GM19463 (cell line): Measurements from ENCODE around the gene EPS8.

Experiments used
- ATAC-seq: cut with Tn5 transposase; IDR thresholded peaks from one replicate; pipeline ENCODE4 v1.9.1; 2021; ENCODE audit warnings: mild to moderate bottlenecking, moderate library complexity; ENCODE audit not compliant: unreplicated experiment

The EPS8 gene

DNA sequence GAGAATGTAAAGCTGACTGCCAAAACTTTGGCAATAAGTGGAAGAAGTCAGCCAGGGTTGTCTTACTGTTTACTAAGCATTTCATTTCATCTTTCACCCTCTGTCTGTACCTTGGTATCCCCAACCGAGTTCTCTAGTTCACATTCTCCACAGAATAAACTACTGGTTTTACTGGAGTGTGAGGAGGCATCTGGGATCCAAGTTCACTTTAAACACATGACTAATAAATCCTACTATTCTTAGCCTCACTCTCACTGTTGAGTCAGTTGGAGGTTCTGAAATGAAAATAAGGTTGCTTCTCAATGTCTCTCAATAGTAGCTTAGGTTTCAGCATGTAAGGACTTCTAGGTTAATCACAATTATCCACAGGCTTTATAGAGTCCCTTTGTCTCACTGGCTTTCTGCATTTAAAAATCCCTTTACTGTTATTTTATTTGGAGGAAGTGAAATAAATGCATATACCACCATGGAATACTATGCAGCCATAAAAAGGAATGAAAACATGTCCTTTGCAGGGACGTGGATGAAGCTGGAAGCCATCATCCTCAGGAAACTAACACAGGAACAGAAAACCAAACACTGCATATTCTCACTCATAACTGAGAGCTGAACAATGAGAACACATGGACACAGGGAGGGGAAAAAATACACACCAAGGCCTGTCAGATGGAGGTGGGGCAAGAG lies 95.8 kb downstream of the EPS8 start:
- no peak for ATAC-seq

DNA sequence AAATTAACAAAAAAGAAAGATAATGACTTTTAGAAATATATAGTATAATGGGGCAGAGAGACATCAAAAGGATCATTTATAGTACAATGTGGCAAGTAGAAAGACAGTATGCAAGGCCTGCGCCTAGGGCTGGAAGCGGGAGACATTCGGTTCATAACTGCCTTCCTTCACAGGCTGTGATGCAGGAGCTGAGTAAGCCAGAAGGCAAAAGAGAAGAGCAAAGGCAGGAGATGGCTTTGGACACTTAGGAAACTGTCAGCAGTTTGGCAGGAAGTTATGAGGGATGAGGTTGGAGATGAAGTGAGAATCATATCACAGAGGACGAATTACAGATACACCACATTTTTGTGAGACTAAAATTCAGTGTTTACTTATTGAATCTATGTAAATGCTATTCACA lies 97.8 kb downstream of the EPS8 start:
- no peak for ATAC-seq

DNA sequence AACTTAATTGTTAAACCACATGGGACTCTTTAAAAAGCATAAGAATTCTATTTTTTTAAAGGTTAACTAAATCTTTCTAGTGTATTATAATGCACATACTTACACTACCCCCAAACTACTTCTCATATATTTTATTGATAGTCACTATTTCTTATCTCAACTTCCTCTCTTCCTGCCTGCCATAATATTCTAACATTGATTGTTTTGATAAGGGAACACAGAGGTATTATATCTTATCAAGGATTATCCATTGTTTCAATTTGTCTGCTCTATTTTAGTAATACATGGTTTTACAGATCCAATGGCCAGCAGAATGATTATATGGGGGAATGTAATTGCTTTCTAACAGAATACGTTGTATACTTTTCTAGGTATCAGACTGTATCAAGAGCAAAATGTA lies 98.9 kb downstream of the EPS8 start:
- no peak for ATAC-seq

DNA sequence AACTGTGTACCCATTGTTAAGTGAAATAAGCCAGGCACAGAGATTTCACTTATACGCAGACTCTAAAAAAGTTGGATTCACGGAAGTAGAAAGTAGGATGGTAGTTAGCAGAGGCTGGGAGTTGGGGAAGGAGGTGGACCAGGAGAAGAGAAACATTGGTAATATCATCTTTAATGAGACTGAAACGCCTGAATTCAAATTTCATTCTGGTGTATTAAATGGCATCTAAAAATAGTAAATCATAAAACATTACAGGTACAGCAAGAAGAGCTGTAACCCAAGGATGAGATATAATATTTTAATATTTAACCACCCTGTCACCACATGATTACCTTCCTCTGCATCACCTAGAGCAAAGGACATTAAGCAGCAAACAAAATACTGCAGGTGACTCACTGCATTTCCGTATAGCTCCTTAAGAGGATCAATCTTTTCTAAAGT lies 99.4 kb downstream of the EPS8 start:
- no peak for ATAC-seq

DNA sequence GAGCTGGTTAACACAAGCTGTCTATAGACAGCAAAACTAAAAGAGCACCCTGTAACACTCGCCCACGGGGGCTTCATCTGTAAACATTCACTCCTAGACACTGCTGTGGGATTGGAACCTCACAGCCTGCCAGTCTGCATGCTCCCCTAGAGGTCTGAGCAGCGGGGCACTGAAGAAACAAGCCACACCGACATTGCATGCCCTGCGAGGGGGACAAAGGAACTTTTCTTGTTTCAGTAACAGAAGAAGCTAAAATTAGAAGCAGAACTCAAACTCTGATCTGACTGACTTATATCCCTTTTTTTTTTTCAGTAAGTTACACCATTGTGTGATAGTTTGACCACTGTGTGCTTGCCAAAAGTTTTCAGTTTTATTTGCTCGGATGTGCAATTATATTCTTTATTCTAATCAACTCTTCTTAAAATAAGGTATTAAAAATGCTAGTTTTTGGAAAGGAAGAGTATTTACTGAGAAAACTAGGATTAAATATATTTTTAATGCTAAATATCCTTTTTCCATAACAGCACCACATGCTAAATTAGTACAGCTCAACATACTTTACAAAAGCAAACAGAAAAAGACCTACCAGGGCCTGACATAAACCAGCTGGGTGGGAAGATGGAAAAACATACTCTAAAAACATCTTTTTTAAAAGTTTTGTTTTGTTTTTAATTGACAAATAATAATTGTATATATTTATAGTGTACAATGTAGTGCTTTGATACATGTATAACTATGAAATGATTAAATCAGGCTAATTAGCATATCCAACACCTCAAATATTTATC lies 100.2 kb downstream of the EPS8 start:
- ATAC-seq, result peak; percentile 69

DNA sequence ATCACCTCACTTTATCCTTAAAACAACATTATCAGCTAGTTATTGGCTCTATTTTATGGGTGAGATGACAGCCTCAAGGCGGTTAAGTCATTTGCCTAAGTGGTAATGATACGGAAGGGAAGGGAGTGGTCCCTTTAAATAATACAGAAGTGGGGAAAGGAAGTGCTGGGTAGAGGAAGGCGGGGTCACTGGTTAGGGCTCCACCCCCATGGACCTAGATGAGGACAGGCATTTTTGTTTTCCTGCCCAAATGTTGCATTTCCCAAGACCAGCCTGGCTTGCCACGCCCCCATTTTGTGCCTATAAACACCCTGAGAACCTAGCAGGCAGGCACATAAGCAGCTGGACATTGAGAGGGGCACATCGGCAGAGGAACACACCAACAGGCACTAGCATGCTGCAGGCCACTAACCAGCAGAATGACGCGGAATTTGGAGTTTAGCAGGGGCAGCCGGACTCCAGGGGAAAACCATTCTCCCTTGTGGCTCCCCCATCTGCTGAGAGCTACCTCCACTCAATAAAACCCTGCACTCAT lies 100.9 kb downstream of the EPS8 start:
- peak; percentile 39 for ATAC-seq

DNA sequence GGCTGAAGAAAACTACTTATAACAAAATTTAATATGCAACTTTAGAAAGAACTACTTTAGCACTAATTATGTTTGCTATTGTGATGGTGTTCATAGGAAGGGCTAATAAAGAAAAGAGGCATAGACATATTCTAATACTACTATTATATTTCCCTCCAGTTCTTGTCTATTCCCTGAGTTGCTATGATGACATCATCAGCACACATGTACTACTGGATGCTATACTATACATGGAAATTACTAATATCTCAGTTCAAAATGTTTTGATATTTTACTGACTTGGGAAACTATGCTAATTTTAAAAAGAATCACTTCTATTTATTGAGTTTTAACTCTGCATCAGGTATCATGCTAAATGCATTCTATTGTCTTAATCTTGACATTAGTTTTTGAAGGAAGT lies 101.6 kb downstream of the EPS8 start:
- no peak for ATAC-seq

DNA sequence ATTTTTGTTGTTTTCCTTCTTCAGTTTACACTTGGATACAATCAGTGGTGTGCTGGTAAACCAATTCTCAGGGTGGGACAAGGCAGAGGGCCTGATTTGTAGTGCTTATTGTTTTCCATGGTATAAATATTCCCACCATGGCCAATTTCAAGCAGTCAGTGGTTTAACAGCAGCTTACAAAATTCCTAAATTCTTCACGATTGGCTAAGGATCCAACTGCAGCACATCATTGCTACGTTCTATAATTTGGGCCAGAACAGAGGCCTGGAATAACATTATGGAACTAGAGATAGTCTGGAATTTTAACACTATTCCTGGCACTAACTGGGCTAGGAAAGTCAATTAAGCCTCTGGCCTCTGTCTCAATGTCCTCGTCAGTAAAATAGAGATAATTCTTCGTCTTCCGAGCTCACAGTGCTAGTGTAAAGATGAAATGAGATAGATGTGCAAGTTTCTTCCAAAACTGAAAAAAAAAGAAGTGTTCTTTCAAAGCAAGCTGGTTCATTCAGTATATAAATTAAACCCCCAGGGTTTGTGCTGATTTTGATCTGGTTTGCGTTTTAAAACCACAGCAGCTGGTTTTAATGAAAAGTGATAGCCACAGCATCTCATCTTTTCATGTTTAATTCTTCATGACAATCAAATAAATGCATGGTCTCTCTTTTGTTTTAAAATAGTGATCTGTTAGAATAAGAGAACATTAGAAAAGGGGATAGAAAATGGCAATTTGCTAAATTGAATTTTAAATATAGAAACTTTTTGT lies 104.1 kb downstream of the EPS8 start:
- no peak for ATAC-seq

DNA sequence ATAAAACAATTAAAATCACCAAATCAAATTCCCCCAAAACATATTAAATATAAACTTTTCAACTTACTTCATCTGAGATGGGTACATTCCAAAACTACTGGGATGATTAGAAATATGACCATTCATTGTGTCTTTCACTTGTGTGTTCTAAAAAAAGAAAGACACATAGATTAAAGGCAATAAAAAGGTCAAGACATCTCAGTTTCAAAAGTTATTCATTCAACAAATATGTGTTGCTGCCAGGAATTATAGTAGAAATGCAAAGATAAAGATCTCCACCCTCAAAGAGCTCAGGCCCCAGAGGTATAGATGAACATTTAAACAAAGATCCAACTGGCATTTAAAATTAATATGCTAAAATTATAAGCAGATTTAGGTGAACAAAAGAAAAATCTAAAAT lies 106.4 kb downstream of the EPS8 start:
- ATAC-seq, result no peak

DNA sequence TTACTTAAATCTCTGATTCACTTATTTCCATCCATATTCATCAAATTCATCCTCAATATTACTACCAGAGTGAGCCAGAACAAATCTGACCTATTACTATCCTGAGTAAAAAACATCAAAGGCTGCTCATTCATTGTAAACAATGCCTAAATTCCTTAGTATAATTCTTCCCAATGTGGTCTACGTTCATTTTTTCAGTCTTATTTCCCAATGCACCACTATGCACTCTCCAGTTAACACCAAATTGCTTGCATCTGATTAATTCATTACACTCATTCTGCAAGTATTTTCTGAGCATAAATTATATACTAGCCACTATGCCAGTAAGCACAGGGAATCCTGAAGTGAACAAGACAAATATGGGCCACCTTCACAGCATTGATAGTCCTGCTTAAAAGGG lies 110.0 kb downstream of the EPS8 start:
- no peak for ATAC-seq

DNA sequence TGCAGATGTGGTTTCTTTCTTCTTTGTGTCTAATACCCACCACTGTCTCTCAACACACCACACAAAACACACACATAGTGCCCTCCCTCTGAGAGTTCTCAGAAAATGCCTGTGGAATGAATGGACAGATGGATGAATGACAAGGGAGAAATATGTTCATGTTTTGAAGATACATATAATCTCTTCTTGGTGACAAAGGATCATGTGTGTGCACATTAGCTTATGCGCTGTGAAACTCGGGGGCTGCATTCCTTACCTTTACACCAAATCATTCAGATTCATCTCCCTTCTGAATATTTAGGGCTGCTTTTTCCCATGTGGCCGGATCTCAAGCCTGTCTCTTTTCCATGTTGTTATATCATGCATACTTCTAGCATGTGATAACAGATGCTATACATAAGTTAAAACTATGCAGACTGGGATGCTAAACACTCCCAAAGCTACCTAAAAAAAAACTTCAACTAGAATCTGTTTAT lies 111.4 kb downstream of the EPS8 start:
- ATAC-seq, result no peak

DNA sequence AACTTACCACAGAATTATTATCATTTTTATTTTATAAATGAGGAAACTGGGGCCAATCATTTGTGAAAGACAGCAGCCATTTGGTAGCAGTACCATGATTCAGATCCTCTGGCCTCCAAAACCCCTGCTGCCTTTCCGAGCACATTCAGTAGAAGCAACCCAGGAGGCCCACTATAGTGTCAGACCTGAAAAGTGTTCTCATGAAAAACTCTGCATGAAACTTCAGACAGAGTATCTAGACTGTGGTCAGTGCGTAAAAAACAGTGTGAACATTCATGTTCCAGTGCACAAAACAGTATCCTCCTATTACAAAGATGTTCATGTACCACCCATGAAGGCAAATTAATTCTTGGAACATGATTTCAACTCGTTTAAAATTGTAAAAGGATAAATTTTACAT lies 112.0 kb downstream of the EPS8 start:
- no peak for ATAC-seq

DNA sequence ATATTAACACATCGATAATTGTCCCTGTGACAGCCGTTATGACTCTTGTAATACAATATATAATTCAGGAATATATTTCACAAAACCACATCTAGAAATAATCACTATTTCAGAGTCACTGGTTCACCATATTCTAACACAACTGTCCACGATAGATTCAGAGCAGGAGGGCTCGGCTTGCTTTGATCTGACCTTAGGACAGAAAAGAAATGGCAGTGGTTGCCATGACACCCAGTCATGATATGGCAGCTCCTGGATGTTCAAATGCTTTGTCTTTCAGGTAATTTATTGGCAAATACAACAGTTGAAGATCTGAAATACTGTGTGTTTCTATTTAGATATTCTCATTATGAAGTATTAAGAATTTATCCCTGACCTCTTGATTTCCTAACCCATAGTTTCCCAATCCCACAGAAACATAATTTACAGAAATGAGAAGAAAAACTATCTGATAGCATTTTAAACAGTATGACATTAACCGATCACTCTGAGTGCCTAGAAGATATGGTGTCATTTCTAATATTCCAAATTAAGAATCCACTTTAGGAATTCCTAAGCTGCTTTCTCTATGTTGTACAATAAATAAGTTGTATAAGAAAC lies 116.4 kb downstream of the EPS8 start:
- no peak for ATAC-seq

DNA sequence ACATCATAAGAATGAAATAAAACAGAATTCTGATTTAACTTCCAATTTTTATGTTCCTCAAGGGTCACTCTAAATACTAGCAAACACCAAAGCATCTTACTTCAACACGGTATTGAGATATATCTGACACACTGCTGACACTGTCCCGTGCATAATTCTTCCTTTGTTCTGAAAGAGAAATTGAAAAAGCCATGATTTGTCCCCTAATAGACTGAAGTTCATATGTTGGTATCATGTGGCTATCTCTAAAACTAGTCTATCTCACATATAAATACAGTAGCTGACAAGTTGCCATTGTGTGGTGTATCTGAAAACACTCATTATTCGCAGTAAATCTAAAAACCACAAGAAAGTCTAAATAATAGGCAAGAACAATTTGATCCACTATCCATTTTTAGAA lies 118.4 kb downstream of the EPS8 start:
- no peak for ATAC-seq

DNA sequence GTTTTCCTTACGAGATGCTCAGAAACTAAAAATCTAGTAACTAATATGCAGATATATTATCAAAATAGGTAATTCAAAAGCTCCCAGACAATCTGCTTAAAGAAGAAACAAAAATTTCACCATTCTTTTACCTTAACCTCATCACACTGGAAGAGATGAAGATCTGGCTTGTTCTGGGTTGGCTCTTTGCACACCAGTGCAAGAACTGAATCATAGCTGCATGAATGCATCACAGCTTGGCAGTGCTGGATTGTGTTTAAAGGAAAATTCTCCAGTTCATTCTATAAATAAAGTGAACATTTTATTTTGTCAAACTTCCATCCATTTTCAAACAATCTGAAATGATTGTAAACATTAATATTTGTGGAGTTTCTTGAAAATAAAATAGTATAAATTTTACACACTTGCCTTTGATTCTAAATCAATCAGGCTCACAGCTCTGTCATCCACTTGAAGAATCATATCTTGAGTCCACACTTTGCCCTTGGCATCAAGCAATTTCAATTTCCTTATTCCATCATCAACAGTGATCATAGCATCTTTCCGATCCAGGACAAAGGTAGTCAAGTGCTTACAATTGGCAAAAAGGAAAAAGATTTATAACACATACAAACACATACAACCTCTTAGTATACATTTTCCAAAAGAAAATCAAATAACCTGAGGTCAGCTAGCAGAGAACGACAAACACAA lies 119.8 kb downstream of the EPS8 start:
- no peak for ATAC-seq

DNA sequence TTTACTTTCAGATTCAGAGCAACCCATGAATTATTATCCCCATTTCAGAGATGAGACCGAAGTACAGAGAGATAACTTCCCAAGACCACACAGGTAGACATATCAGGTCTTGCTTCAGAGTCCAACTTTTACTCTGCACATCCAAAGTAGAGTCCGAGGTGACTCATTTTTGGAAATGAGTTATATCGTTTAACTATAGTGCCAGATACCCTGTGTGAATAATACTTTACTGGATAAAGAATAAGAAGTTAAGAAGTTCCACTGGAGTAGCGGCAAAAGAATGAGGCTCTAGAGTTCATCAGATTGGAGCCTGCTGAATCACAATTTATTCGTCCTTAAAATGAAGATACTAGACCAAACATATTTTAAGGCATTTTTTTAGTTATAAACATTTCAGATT lies 124.7 kb downstream of the EPS8 start:
- no peak for ATAC-seq

DNA sequence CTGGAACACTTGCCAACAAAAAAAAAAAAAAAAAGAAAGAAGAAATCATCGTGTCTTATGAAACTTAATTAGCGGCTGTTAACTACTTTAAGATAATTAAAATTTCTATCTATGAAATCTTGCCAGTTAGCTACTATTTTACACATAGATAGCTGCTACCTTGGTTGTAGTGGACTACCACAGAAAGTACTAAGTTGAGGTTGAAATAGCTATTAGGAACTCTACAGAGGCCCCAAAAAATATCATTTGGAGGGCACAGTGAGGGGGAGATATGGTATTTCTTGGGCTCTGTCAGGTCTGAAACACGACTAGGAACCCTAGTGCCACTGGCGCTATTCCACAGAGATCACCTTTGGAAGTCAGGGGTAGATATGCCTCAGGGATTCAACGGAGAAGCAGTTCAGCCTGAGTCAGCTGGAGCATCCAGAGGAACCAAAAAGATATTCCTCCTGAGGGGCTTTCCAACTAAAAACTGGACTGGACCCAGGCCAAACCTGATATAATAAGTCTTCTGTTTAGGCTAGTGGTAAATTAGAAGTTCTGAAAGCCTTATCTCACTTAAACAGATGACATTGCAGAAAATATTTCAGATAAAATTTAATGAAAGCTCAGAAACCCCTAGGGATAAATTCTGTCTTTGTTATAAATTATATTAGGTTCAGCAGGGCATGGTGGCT lies 126.1 kb downstream of the EPS8 start:
- ATAC-seq, result no peak

DNA sequence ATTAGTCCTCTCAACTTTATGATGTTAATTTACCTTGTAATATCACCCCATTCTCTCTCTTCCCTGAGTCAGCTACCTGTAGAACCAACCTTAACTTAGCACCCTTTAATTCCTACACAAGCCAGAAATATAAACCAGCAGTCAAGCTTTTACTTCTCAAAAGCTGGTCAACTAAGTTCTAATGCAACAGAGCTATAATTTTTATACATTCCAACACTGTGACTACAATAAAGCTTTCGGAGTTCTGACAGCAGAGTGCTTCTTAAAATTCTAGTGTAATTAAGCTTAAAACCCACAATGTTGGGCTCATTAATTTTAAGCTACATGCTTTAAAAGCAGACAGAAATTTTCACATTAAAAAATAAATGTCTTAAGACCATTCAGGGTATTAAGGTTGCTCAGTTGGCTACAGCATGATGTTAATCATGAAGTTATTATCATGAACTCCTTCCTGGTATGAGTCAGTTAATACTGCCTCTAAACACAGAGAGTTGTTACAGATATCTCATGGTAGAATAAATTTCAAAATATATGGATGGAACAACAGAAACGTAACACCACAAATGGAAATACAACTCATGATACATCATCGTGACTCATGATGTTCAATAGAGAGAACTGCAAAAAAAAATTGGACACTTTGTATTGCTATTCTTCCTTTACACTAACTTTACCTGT lies 126.7 kb downstream of the EPS8 start:
- no peak for ATAC-seq

DNA sequence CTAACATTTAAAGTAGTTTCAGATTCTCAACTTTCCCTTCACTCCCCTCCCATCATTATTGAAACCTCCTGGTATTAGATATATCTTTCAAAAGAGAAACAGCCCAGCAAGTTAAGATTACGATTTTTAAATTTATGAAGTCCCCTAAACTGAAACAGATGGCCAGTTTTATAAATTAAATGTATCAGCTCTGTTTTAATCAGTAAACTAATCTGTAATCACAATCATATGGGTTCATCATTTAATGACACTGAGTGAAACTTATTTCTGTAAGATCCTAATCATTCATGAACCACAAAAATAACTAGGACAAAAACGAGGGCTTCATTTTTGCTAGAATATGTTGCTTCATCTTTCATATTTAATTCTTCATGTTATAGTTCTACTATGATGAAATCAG lies 137.8 kb downstream of the EPS8 start:
- no peak for ATAC-seq
